H9 (cell line): ENCODE measurements around the gene CD86. TPM values are rescaled to one million over a fixed set of nuclear protein-coding genes. Genes with fewer than 3 reads are reported as not detected.
"Not testable (repeated sequence)": the region's sequence is repeated elsewhere in the genome, so short reads cannot be mapped to it uniquely, and the experiment has no call there.

Experiments
- DNase-seq: peaks from one replicate; pipeline ENCODE4 v3.0.0-alpha.2; 2017
- H2AFZ ChIP-seq: one replicate; pipeline ENCODE4 v1.6.1; 2013; ENCODE audit warnings: mild to moderate bottlenecking, low read length, control low read depth, moderate library complexity
- H2AK5ac ChIP-seq: 2 replicates; pipeline ENCODE4 v1.6.1; 2013; ENCODE audit warnings: low read length, control low read depth, mixed read lengths; ENCODE audit not compliant: insufficient read length
- H2BK120ac ChIP-seq: one replicate; pipeline ENCODE4 v1.6.1; 2013; ENCODE audit warnings: low read depth, mild to moderate bottlenecking, low read length, control low read depth, inconsistent platforms; ENCODE audit not compliant: poor library complexity, severe bottlenecking
- H2BK12ac ChIP-seq: 2 replicates; pipeline ENCODE4 v1.6.1; 2013; ENCODE audit warnings: low read length, control low read depth, mixed read lengths, low read depth; ENCODE audit not compliant: insufficient read length
- H2BK15ac ChIP-seq: 2 replicates; pipeline ENCODE4 v1.6.1; 2013; ENCODE audit warnings: low read depth, low read length, control low read depth
- H2BK20ac ChIP-seq: one replicate; pipeline ENCODE4 v1.6.1; 2013; ENCODE audit warnings: low read depth, mild to moderate bottlenecking, low read length, control low read depth, inconsistent platforms; ENCODE audit not compliant: poor library complexity, severe bottlenecking
- H2BK5ac ChIP-seq: 2 replicates; pipeline ENCODE4 v1.6.1; 2013; ENCODE audit warnings: low read length, control low read depth, mixed read lengths; ENCODE audit not compliant: insufficient read length
- H3K14ac ChIP-seq: 2 replicates; pipeline ENCODE4 v1.6.1; 2013; ENCODE audit warnings: low read length, control low read depth; ENCODE audit not compliant: insufficient read depth
- H3K18ac ChIP-seq: 2 replicates; pipeline ENCODE4 v1.6.1; 2013; ENCODE audit warnings: low read depth, mild to moderate bottlenecking, mixed read lengths, low read length, control low read depth; ENCODE audit not compliant: insufficient read length
- H3K23ac ChIP-seq: 2 replicates; pipeline ENCODE4 v1.6.1; 2013; ENCODE audit warnings: low read length, control low read depth, mixed read lengths, low read depth; ENCODE audit not compliant: insufficient read length
- H3K23me2 ChIP-seq: 2 replicates; pipeline ENCODE4 v1.6.1; 2013; ENCODE audit warnings: low read depth, mild to moderate bottlenecking, mixed read lengths, low read length, control low read depth; ENCODE audit not compliant: insufficient read length, poor library complexity, severe bottlenecking
- H3K27ac ChIP-seq: 2 replicates; pipeline ENCODE4 v1.5.1; 2013; ENCODE audit warnings: low read length, control low read depth, mixed read lengths, low read depth; ENCODE audit not compliant: insufficient read length
- H3K27me3 ChIP-seq: 2 replicates; pipeline ENCODE4 v1.6.1; 2013; ENCODE audit warnings: low read length, control low read depth, inconsistent platforms; ENCODE audit not compliant: insufficient read depth
- H3K4ac ChIP-seq: 2 replicates; pipeline ENCODE4 v1.6.1; 2013; ENCODE audit warnings: low read depth, mild to moderate bottlenecking, control low read depth, inconsistent platforms, low read length, moderate library complexity
- H3K4me1 ChIP-seq: 2 replicates; pipeline ENCODE4 v1.6.1; 2013; ENCODE audit warnings: low read length, control low read depth, inconsistent platforms; ENCODE audit not compliant: insufficient read depth
- H3K4me2 ChIP-seq: 2 replicates; pipeline ENCODE4 v1.6.1; 2013; ENCODE audit warnings: low read length, control low read depth, mixed read lengths; ENCODE audit not compliant: insufficient read length, insufficient read depth
- H3K56ac ChIP-seq: 2 replicates; pipeline ENCODE4 v1.6.1; 2013; ENCODE audit warnings: low read depth, mild to moderate bottlenecking, mixed read lengths, low read length, control low read depth; ENCODE audit not compliant: insufficient read length
- H3K79me1 ChIP-seq: 2 replicates; pipeline ENCODE4 v1.6.1; 2013; ENCODE audit warnings: low read depth, mild to moderate bottlenecking, moderate library complexity, low read length, control low read depth, inconsistent platforms; ENCODE audit not compliant: insufficient read depth, poor library complexity, severe bottlenecking
- H3K79me2 ChIP-seq: 2 replicates; pipeline ENCODE4 v1.6.1; 2013; ENCODE audit warnings: low read length, control low read depth, inconsistent platforms; ENCODE audit not compliant: insufficient read depth
- H3K9ac ChIP-seq: 2 replicates; pipeline ENCODE4 v1.6.1; 2013; ENCODE audit warnings: low read length, control low read depth, mixed read lengths; ENCODE audit not compliant: insufficient read length; ENCODE audit errors: extremely low read depth
- H3K9me3 ChIP-seq: one replicate; pipeline ENCODE4 v1.6.1; 2013; ENCODE audit warnings: low read depth, low read length, inconsistent platforms; ENCODE audit not compliant: control insufficient read depth
- H3T11ph ChIP-seq: one replicate; pipeline ENCODE4 v1.6.1; 2013; ENCODE audit warnings: mild to moderate bottlenecking, low read length, control low read depth, inconsistent platforms
- H4K20me1 ChIP-seq: one replicate; pipeline ENCODE4 v1.6.1; 2013; ENCODE audit not compliant: control insufficient read depth, insufficient read length, insufficient read depth
- H4K5ac ChIP-seq: 2 replicates; pipeline ENCODE4 v1.6.1; 2013; ENCODE audit warnings: low read depth, mild to moderate bottlenecking, mixed read lengths, low read length, control low read depth; ENCODE audit not compliant: insufficient read length
- H4K8ac ChIP-seq: replicated peaks from 2 replicates; pipeline ENCODE4 v1.6.1; 2013; ENCODE audit warnings: low read length, control low read depth, mixed read lengths, low read depth; ENCODE audit not compliant: insufficient read length
- H4K91ac ChIP-seq: 2 replicates; pipeline ENCODE4 v1.6.1; 2013; ENCODE audit warnings: low read depth, mild to moderate bottlenecking, moderate library complexity, mixed read lengths, low read length, control low read depth; ENCODE audit not compliant: insufficient read length
- H3K27ac Mint-ChIP-seq, 3 experiments: 2 replicates in 2 of 3; 3 replicates in 1 of 3; pipeline ENCODE4 v1.8.0; 2020 to 2021; ENCODE audit warnings: mixed read lengths in 3 of 3, mild to moderate bottlenecking in 1 of 3, moderate library complexity in 1 of 3
- H3K27me3 Mint-ChIP-seq: 2 replicates; pipeline ENCODE4 v1.8.0; 2021; ENCODE audit warnings: low read depth, mild to moderate bottlenecking, moderate library complexity, mixed read lengths
- H3K36me3 Mint-ChIP-seq, 3 experiments: 2 replicates in 2 of 3; 3 replicates in 1 of 3; pipeline ENCODE4 v1.8.0; 2020 to 2021; ENCODE audit warnings: low read depth in 3 of 3, mixed read lengths in 3 of 3; ENCODE audit not compliant: insufficient read depth in 1 of 3
- H3K4me1 Mint-ChIP-seq, 2 experiments: 2 replicates each; pipeline ENCODE4 v1.8.0; 2020; ENCODE audit warnings: mixed read lengths in 2 of 2
- H3K4me3 Mint-ChIP-seq, 2 experiments: 2 replicates in 1 of 2; 3 replicates in 1 of 2; pipeline ENCODE4 v1.8.0; 2020 to 2021; ENCODE audit warnings: mild to moderate bottlenecking in 2 of 2, mixed read lengths in 2 of 2, moderate library complexity in 1 of 2
- H3K9me3 Mint-ChIP-seq, 2 experiments: 2 replicates in 1 of 2; 3 replicates in 1 of 2; pipeline ENCODE4 v1.8.0; 2020; ENCODE audit warnings: mild to moderate bottlenecking in 2 of 2, mixed read lengths in 2 of 2, moderate library complexity in 1 of 2
- CTCF ChIP-seq: fragments of 200-600 bp; sonication (generic); conservative IDR thresholded peaks from 3 replicates; pipeline ENCODE4 v1.8.0; 2021; ENCODE audit warnings: antibody characterized with exemption, mild to moderate bottlenecking
- WGBS: extraction: QIAGEN DNeasy Blood & Tissue Kit; methylation state at CpG from one replicate; pipeline ENCODE4 v1.1.7; 2013; ENCODE audit warnings: missing lambda C conversion rate, low lambda C conversion rate, mixed read lengths; ENCODE audit not compliant: insufficient read length; ENCODE audit errors: extremely low coverage; 5-methylcytosine and 5-hydroxymethylcytosine counted together
- total RNA-seq: library from RNA; stranded (reverse); gene quantifications from 2 replicates; pipeline ENCODE4 v1.2.1, GENCODE V29; 2021

Gene CD86
- total RNA-seq, 1 experiment from 2014 or later: not detected

GRCh38 chr3:122033023-122033422, 22.1 kb upstream of the CD86 start:
- H3K23ac ChIP-seq: no peak overlapping the region
- H3K27me3 ChIP-seq: no peaks in the 10 kb centered on the region
- DNase-seq: no peak
- no peak overlapping the region for H3K9ac ChIP-seq
- no peak overlapping the region for H3K18ac ChIP-seq
- no peaks in the 10 kb centered on the region for H3K79me1 ChIP-seq
- H2BK12ac ChIP-seq: no peak overlapping the region
- H3K4ac ChIP-seq: no peak overlapping the region
- no peak overlapping the region for H3K4me3 Mint-ChIP-seq
- H3K4me2 ChIP-seq: no peak overlapping the region
- H2BK15ac ChIP-seq: no peak overlapping the region
- no peaks in the 10 kb centered on the region for H3K79me2 ChIP-seq
- H2AFZ ChIP-seq: no peak overlapping the region
- H2BK20ac ChIP-seq: no peak overlapping the region
- no peak overlapping the region for H4K8ac ChIP-seq
- no peak overlapping the region for H2AK5ac ChIP-seq
- no peak overlapping the region for H3K27ac Mint-ChIP-seq
- H3K4me1 ChIP-seq: no peaks in the 10 kb centered on the region
- peaks cover 2% of the 10 kb centered on the region for H3K27me3 Mint-ChIP-seq
- peaks cover 18 to 27% (median 25%) of the 10 kb centered on the region in 3 experiments for H3K36me3 Mint-ChIP-seq
- WGBS: no CpG with 5 or more reads among the region's 1 CpG
- no peak overlapping the region for H4K5ac ChIP-seq
- no peak overlapping the region for H3K27ac ChIP-seq
- H4K20me1 ChIP-seq: no peaks in the 10 kb centered on the region
- peaks cover 13% of the 10 kb centered on the region for H3K9me3 ChIP-seq
- no peak overlapping the region for H4K91ac ChIP-seq
- H3K14ac ChIP-seq: no peak overlapping the region
- peaks cover 4 to 8% of the 10 kb centered on the region in 2 experiments for H3K4me1 Mint-ChIP-seq
- no peak overlapping the region for H3T11ph ChIP-seq
- H2BK120ac ChIP-seq: no peak overlapping the region
- H3K56ac ChIP-seq: no peak overlapping the region
- TF ChIP-seq CTCF: no peak
- H2BK5ac ChIP-seq: no peak overlapping the region
- H3K23me2 ChIP-seq: no peaks in the 10 kb centered on the region
- peaks cover 33 to 34% of the 10 kb centered on the region in 2 experiments for H3K9me3 Mint-ChIP-seq

- not testable (repeated sequence) for H4K91ac ChIP-seq, H2AK5ac ChIP-seq, H3K27me3 ChIP-seq, H3T11ph ChIP-seq, H3K79me2 ChIP-seq, H2BK120ac ChIP-seq, H3K9ac ChIP-seq, H3K56ac ChIP-seq, H3K23ac ChIP-seq, DNase-seq, H3K4ac ChIP-seq, H4K8ac ChIP-seq, H3K9me3 ChIP-seq, H3K27me3 Mint-ChIP-seq, H3K4me2 ChIP-seq, H2BK20ac ChIP-seq, H3K4me1 ChIP-seq, H3K79me1 ChIP-seq, H3K4me3 Mint-ChIP-seq, H3K4me1 Mint-ChIP-seq, H4K5ac ChIP-seq, H3K18ac ChIP-seq, H3K14ac ChIP-seq, H3K27ac Mint-ChIP-seq, H2BK5ac ChIP-seq, H4K20me1 ChIP-seq, H2BK15ac ChIP-seq, H2BK12ac ChIP-seq, H3K23me2 ChIP-seq, H2AFZ ChIP-seq, H3K27ac ChIP-seq
- WGBS: no CpG with 5 or more reads among the region's 16 CpGs
- peaks cover 2 to 11% (median 4%) of the 10 kb centered on the region in 3 experiments; a peak in 4 of 7 replicates for H3K36me3 Mint-ChIP-seq
- H3K9me3 Mint-ChIP-seq: peaks cover 13 to 14% of the 10 kb centered on the region in 2 experiments; a peak in 4 of 5 replicates
These were observed 7.9 kb upstream of the CD86 start for GRCh38 chr3:122047296-122047695.
